T-helper 1 cell treated with Interleukin-12 subunit alpha and Interleukin-12 subunit beta and Interleukin-4 antibody, amounts not matched to agents 30 μg/mL and 1 μg/mL, for 36 hours (primary cell): ENCODE measurements around the gene GRP.

Source experiments
- H3K27ac Mint-ChIP-seq: one replicate; pipeline ENCODE4 v1.8.0; 2021; ENCODE audit warnings: mild to moderate bottlenecking, mixed read lengths
- H3K27me3 Mint-ChIP-seq: one replicate; pipeline ENCODE4 v1.8.0; 2021; ENCODE audit warnings: low read depth, mixed read lengths
- H3K36me3 Mint-ChIP-seq: one replicate; pipeline ENCODE4 v1.8.0; 2021; ENCODE audit warnings: low read depth, mixed read lengths
- H3K4me1 Mint-ChIP-seq: one replicate; pipeline ENCODE4 v1.8.0; 2021; ENCODE audit warnings: low read depth, mixed read lengths
- H3K4me3 Mint-ChIP-seq: one replicate; pipeline ENCODE4 v1.8.0; 2021; ENCODE audit warnings: mild to moderate bottlenecking, moderate library complexity, mixed read lengths
- H3K9me3 Mint-ChIP-seq: one replicate; pipeline ENCODE4 v1.8.0; 2021; ENCODE audit warnings: mixed read lengths

GRP gene

DNA sequence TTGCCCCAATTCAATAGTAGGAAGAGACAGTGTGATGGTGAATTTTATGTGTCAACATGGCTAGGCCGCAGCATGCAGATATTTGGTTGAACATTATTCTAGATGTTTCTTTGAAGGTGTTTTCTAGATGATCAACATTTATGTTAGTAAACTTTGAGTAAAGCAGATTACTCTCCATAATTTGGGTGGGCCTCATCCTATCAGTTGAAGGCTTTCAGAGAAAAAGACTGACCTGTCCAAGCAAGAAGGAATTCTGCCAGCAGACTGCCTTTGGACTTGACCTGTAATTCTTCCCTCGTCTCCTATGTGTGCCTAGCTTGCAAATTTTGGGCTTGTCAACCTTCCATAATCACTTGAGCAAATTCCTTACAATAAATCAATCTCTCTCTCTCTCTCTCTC lies 8.3 kb upstream of the GRP start:
- Mint-ChIP-seq H3K27ac (no peak overlapping the region), H3K4me3 (no peak overlapping the region), H3K36me3 (no peaks in the 10 kb centered on the region), H3K9me3 (no peaks in the 10 kb centered on the region), H3K4me1 (no peaks in the 10 kb centered on the region), H3K27me3 (peaks cover 27% of the 10 kb centered on the region)

DNA sequence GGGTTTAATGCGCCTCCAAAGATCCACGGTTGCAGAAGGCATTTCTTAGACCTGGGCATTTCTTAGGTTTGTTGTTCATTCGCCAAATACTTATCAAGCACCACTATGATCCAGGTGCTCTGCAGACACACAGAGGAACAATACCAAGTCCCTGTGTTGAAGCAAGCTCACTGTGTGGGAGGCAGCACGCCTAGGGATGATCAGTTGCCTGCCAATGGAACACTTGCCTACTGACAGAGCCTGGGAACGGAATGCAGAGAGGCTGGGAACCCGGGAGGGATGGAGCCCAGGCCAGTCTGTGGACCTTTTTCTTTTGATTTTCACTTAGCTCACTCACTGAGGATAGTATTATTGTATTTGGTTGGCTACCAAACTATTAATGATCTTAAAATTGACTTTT lies 1.9 kb upstream of the GRP start:
- Mint-ChIP-seq H3K9me3 (no peaks in the 10 kb centered on the region), H3K27me3 (peaks cover 64% of the 10 kb centered on the region), H3K4me3 (no peak overlapping the region), H3K27ac (no peak overlapping the region), H3K4me1 (peaks cover 6% of the 10 kb centered on the region), H3K36me3 (peaks cover 3% of the 10 kb centered on the region)

GRCh38 chr18:59220164-59220783 lies 316 bp downstream of the GRP start:
- peaks cover 85% of the 10 kb centered on the region for H3K27me3 Mint-ChIP-seq
- H3K27ac Mint-ChIP-seq, result no peak overlapping the region

GRCh38 chr18:59220784-59221765 lies 1.1 kb downstream of the GRP start:
- no peak overlapping the region for H3K4me3 Mint-ChIP-seq
- no peak overlapping the region for H3K27ac Mint-ChIP-seq
- H3K9me3 Mint-ChIP-seq, result no peaks in the 10 kb centered on the region
- peaks cover 3% of the 10 kb centered on the region for H3K36me3 Mint-ChIP-seq
- H3K4me1 Mint-ChIP-seq, result peaks cover 6% of the 10 kb centered on the region
- peaks cover 89% of the 10 kb centered on the region for H3K27me3 Mint-ChIP-seq

More at GRCh38 chr18:59220164-59220783, 316 bp downstream of the GRP start:
- H3K9me3 Mint-ChIP-seq, result no peaks in the 10 kb centered on the region
- H3K4me1 Mint-ChIP-seq, result peaks cover 6% of the 10 kb centered on the region
- H3K4me3 Mint-ChIP-seq, result no peak overlapping the region
- H3K36me3 Mint-ChIP-seq, result peaks cover 3% of the 10 kb centered on the region

DNA sequence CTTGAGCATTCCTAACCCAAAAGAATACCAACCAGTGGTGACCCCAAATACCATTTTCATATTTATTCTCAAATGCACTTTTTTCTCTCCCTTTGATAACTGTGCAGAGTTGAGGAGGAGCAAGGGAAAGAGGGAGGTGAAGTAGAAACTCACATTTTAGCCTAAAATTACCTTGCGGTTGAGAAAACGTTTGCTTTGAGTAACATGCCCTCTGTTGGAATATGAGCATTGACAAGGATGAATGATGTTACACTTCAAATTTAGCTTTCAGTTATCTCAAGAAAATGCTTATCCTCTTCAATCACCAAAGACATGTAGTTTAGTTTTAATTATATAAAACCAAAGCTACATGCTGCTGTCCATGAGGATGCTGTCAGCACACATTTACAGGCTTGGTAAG lies 2.4 kb downstream of the GRP start:
- H3K27me3 Mint-ChIP-seq, result peaks cover 88% of the 10 kb centered on the region
- peaks cover 6% of the 10 kb centered on the region for H3K4me1 Mint-ChIP-seq
- H3K4me3 Mint-ChIP-seq, result no peak overlapping the region
- no peak overlapping the region for H3K27ac Mint-ChIP-seq
- H3K36me3 Mint-ChIP-seq, result peaks cover 3% of the 10 kb centered on the region
- H3K9me3 Mint-ChIP-seq, result no peaks in the 10 kb centered on the region

- no peaks in the 10 kb centered on the region for H3K9me3 Mint-ChIP-seq
- H3K4me3 Mint-ChIP-seq, result no peak overlapping the region
- no peak overlapping the region for H3K27ac Mint-ChIP-seq
- no peaks in the 10 kb centered on the region for H3K4me1 Mint-ChIP-seq
- H3K36me3 Mint-ChIP-seq, result no peaks in the 10 kb centered on the region
- H3K27me3 Mint-ChIP-seq, result peaks cover 66% of the 10 kb centered on the region
Observed at GRCh38 chr18:59228351-59228750, 8.4 kb downstream of the GRP start.

DNA sequence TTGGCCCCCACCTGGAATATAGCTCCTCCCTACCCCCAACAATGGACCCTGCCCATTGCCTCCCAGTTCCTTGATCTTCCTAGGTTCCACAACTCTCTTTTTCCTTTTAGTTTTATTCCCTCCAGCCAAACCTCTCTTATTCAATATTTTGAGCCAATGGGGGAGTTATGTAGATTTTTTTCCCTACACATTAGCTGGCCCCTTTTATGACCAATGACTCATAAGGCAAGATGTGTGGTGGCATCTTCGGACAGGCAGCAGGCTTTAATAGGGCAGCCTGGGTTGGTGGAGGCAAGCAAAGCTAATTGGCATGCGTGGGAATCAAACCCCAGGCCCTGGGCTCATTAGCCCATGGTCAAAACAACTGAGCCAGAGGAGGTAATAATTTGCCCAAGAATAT lies 9.2 kb downstream of the GRP start:
- Mint-ChIP-seq H3K27ac (no peak overlapping the region), H3K36me3 (no peaks in the 10 kb centered on the region), H3K4me1 (no peaks in the 10 kb centered on the region), H3K27me3 (peaks cover 58% of the 10 kb centered on the region), H3K4me3 (no peak overlapping the region), H3K9me3 (no peaks in the 10 kb centered on the region)

DNA sequence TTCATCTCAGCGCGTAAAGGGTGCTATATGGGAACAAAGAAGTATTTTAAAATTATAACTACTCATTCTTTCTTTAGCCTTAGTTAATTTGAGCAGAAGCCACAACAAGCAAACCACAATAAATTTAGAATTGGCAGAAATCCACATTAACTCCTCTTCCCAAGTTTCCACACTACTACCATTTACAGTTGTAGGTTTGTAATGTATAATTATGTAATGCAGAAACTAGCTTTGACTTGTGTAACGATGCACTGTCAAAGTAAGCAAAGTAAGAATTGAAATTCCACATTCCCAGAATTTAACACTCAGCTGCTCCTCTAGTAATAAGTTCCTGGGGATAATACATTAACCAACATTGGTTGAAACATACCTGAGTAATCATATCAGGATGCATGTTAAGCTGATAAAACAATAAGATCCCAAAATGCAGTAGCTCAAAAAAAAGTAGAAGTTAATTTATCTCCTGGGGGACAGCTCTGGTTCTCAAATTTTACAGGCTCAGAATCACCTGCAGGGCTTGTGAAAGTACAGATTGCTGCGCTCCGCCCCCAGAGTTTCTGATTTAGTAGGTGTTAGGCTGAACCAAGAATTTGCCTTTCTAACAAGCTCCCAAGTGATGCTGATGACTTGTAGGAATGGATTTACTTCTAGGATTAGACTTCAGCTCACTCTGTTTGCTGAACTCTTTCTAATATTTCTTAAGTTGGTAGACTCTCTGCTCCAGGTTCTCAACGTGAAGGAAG lies 9.9 kb downstream of the GRP start:
- Mint-ChIP-seq H3K4me3 (no peak overlapping the region), H3K27me3 (peaks cover 52% of the 10 kb centered on the region), H3K27ac (no peak overlapping the region), H3K4me1 (no peaks in the 10 kb centered on the region), H3K9me3 (no peaks in the 10 kb centered on the region), H3K36me3 (no peaks in the 10 kb centered on the region)

DNA sequence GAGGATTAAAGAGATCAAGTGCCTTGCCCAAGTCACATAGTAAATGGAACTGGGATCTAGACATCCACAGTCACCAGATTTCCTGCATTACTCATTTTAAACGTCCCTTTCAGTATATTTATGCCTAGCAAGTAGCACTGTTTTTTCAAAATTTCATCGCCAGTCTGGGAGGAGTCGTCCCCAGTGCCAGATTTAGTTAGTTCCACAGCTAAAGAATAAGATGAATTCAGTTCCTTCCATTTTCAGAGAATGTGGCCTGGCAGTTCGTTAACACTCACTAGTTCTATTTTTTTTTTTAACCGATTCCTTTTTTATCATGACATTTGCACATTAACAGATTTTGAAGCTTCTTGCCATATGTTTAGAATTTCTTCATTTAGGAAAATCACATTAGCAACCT lies 11.2 kb downstream of the GRP start:
- Mint-ChIP-seq H3K27me3 (peaks cover 44% of the 10 kb centered on the region), H3K36me3 (no peaks in the 10 kb centered on the region), H3K4me3 (no peak overlapping the region), H3K4me1 (no peaks in the 10 kb centered on the region), H3K27ac (no peak overlapping the region), H3K9me3 (no peaks in the 10 kb centered on the region)

- Mint-ChIP-seq H3K27ac (no peak overlapping the region), H3K36me3 (no peaks in the 10 kb centered on the region), H3K27me3 (peaks cover 50% of the 10 kb centered on the region), H3K4me1 (no peaks in the 10 kb centered on the region), H3K4me3 (no peak overlapping the region), H3K9me3 (no peaks in the 10 kb centered on the region)
Observed at GRCh38 chr18:59231877-59232276, 11.9 kb downstream of the GRP start.

GRCh38 chr18:59232309-59233016 lies 12.5 kb downstream of the GRP start:
- Mint-ChIP-seq H3K27me3 (peaks cover 48% of the 10 kb centered on the region), H3K4me3 (no peak overlapping the region), H3K27ac (no peak overlapping the region), H3K9me3 (no peaks in the 10 kb centered on the region), H3K36me3 (no peaks in the 10 kb centered on the region), H3K4me1 (no peaks in the 10 kb centered on the region)

GRCh38 chr18:59233017-59233410 lies 13.1 kb downstream of the GRP start:
- Mint-ChIP-seq H3K4me3 (no peak overlapping the region), H3K27me3 (peaks cover 48% of the 10 kb centered on the region), H3K27ac (no peak overlapping the region), H3K4me1 (no peaks in the 10 kb centered on the region), H3K36me3 (no peaks in the 10 kb centered on the region), H3K9me3 (no peaks in the 10 kb centered on the region)

- Mint-ChIP-seq H3K4me1 (no peaks in the 10 kb centered on the region), H3K4me3 (no peak overlapping the region), H3K36me3 (no peaks in the 10 kb centered on the region), H3K27me3 (peaks cover 16% of the 10 kb centered on the region), H3K27ac (no peak overlapping the region), H3K9me3 (no peaks in the 10 kb centered on the region)
Observed at GRCh38 chr18:59238385-59238784, 18.4 kb downstream of the GRP start.

DNA sequence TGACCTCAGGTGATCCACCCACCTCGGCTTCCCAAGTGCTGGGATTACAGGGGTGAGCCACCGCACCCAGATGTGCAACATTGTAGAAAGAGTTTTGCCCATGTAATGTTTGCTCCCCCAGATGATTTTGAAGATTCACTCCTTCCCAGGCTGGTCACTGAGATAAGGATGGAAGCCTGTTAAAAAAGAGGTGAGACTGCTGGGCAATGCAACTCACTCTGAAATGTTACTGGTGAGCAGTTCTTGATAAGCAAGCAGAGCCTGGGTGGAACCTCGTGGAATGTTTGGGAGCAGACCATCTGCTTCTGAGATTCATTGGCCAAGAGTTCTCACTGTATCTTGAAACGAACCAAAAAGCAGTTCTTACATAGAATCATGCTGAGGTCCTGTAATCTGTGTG lies 19.7 kb downstream of the GRP start:
- Mint-ChIP-seq H3K36me3 (no peaks in the 10 kb centered on the region), H3K4me3 (no peak overlapping the region), H3K9me3 (no peaks in the 10 kb centered on the region), H3K27ac (no peak overlapping the region), H3K27me3 (peaks cover 22% of the 10 kb centered on the region), H3K4me1 (no peaks in the 10 kb centered on the region)
